ENCODE data around the gene ITGB2.
A peak's percentile ranks its signal among the peaks of the same experiment; 100 is the strongest.

The ITGB2 gene

DNA sequence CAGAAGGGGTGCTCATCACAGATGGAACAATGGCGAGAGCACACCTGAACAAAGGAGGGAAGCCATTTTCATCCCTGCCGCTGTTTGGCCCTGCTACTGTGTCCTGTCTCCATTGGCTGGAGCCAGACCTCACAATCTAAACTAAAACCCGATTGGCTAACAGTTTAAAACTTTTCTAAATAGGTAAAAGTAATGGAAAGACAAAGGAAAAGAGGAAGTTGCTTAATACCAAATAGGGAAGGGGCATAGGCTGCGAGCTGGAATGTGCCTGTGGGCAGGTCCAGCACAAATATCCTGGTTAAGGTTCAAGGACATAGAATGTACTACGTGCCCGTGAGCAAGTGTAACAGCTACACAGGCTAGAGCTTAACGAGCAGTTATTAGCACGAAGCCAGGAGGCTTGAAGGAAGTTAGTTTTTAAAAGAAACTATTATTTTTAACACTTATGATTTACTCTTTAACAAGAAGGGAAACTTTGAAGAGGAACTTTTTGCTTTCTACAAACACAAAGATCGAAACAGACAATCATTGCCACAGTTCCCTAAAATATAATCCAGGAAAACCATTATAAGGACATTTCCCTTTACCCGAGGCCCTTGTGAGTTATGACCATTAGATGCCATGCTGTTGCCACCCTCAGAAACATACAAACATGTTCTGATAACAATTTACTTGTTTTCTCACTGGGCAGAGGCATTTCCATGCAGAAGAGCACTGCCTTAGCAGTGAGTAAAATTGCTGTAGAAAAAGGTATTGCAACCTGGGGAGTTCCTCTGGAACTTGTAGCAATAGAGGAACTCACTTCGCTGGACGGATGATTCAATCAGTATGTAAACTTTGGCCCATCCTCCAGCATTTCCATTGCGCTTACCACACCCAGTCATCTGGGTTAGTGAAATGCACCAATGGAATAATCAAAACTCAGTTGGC is 42.4 kb downstream of the ITGB2 start:
- peak; percentile 78 for DNase-seq
- in situ Hi-C loops (cut with MboI; ENCODE audit: low pct_unique_long_range_greater_than_20kb, low sequenced_read_pairs) = loop anchor here (25.0 kb wide), 1 partner anchor 516 kb away; the partner anchor contains the start of gene TRPM2

DNA sequence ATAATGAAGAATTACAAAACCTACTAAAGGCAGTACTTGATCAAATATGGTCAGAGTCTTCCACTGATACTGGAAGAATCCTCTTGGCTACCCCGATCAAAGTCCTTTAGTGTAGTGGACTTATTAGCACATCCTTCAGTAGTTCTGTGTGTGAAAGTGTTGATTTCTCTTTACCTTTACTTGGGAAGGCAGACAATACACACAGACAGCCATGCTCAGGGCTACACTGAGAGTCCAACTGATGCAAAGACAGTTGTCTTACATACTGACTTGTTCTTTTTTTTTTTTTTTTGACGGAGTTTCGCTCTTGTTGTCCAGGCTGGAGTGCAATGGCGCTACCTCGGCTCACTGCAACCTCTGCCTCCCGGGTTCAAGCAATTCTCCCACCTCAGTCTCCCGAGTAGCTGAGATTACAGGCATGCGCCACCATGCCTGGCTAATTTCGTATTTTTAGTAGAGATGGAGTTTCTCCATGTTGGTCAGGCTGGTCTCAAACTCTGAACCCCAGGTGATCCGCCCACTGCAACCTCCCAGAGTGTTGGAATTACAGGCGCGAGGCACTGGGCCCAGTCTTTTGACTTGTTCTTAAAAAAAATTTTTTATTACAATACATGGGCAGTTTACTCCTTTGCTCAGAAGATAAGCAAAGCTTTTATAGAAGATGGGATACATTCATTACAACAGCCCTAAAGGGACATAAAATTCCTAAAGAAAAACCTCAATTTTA is 43.7 kb downstream of the ITGB2 start:
- in situ Hi-C loops (cut with MboI; ENCODE audit: low pct_unique_long_range_greater_than_20kb, low sequenced_read_pairs) = loop anchor here (25.0 kb wide), 1 partner anchor 515 kb away; the partner anchor contains the start of gene TRPM2

DNA sequence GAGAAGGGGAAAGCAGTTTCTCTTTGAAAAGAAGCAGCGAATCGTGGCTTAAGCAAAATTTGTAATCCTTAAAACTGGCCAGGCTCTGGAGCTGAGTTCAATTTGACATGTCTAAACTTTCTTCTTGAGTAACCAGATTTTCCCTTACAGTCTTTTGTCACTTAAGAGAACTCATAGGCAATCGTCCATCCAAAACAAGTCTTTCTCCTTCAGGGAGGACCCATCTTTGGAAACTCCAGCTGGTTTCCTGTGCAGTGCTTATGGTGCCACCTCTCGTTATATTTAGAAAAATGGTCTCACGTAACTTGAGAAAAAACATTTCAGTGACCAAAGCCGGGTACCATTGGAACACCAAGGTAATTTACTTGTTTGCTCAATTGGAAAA is 45.4 kb downstream of the ITGB2 start:
- in situ Hi-C loops (cut with MboI; ENCODE audit: low pct_unique_long_range_greater_than_20kb, low sequenced_read_pairs) = loop anchor here (25.0 kb wide), 1 partner anchor 513 kb away; the partner anchor contains the start of gene TRPM2
- DNase-seq = peak; percentile 57

More for the DNA sequence above, 43.7 kb downstream of the ITGB2 start:
- DNase-seq = no peak

DNA sequence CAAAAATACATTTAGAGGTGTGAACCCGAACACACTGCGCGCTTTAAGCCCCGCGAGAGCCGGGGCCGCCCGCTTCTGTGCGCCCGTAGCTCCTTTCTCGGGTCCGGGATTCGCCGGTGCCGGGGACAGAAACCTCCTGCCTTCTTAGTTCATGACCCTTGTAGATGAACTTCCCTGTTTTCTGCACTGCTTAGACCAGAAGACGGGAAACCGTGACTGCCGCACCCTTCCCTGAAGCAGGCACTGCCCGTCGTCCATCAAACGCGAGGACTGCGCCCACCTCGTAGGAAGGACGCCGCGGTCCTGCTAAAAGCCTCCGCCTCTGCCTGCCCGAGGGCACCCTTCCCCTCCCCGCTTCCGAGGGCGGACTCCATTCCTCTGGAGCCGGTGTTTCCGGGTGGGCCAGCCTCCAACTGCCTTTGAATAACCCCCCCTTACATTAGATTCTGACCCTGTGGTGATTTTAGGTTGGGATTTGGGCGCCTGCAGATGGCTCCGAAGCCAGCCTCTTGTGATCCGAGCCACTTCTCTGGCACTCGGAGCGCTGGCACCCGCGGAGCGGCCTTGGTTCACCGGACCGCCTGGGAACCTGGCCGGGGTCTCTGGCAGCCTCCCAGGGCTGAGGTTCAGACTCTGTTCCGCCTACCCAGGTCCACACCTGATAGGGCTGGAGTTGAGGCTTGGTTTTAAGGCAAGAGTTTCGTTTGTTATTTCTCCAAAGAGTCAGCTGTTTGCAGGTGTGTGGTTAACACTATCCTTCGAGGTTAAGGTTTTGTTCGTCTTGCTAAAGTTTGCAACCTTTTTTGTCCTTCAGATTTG is 46.0 kb downstream of the ITGB2 start:
- in situ Hi-C loops (cut with MboI; ENCODE audit: low pct_unique_long_range_greater_than_20kb, low sequenced_read_pairs) = loop anchor here (25.0 kb wide), 1 partner anchor 512 kb away; the partner anchor contains the start of gene TRPM2
- DNase-seq = peak; percentile 69

DNA sequence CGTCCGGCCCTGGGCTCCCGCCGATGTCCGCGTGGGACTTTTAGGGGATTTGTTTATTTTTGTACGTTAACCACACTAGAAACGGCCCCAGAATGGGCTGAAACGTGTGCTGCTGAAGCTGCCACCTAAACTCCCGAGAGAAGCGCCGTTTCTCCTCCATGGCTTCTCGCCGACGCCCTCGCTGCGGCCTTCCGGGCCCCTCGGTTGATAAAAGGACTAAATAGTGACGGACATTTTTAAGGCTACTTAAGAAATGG is 46.5 kb downstream of the ITGB2 start:
- no peak for DNase-seq
- in situ Hi-C loops (cut with MboI; ENCODE audit: low pct_unique_long_range_greater_than_20kb, low sequenced_read_pairs) = no loop called here

DNA sequence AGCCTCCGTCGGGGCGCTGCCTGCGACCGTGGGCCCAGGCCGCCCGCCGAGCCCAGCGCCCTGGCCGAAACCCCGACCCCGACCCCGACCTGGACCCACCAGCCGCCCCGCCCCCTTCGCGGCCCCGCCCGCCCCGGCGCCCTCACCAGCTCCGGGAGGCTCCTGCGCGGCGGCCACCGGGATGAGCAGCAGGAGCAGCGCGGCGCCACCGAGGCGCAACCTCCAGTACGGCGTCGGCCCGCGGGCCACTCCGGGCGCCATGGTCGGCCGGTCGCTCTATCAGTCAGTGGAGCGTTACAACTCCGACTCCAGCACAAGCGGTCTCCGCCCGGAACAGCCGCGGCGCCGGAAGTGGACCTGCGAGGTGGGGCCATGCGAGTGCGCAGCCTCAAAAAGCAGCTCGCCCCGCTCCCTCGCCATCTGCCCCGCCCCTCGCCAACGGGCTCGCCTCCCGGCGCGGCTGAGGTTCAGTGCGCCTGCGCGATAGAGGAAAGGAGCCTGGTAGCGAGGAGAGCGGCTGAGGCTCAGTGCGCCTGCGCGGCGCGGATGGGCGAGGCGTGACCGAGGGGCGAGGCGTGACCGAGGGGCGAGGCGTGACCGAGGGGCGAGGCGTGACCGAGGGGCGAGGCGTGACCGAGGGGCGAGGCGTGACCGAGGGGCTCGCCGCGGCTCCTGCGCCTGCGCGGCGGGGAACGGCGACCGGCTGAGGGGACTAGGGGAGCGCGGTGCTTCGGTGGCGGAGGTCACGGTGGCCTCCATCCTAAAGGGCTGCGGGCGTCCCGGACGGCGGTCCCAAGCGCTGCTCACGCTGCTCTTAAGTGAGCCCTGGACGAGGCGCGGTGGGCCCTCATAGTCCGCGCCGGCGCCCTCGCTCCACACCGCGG is 47.1 kb downstream of the ITGB2 start, which contains the start of gene PTTG1IP:
PTTG1IP (minus strand) TSS at position 335 of the 884 bp plus-strand sequence; CDS start at position 261, 74 bp downstream.
- in situ Hi-C loops (cut with MboI; ENCODE audit: low pct_unique_long_range_greater_than_20kb, low sequenced_read_pairs) = no loop called here
- DNase-seq = peak; percentile 97

DNA sequence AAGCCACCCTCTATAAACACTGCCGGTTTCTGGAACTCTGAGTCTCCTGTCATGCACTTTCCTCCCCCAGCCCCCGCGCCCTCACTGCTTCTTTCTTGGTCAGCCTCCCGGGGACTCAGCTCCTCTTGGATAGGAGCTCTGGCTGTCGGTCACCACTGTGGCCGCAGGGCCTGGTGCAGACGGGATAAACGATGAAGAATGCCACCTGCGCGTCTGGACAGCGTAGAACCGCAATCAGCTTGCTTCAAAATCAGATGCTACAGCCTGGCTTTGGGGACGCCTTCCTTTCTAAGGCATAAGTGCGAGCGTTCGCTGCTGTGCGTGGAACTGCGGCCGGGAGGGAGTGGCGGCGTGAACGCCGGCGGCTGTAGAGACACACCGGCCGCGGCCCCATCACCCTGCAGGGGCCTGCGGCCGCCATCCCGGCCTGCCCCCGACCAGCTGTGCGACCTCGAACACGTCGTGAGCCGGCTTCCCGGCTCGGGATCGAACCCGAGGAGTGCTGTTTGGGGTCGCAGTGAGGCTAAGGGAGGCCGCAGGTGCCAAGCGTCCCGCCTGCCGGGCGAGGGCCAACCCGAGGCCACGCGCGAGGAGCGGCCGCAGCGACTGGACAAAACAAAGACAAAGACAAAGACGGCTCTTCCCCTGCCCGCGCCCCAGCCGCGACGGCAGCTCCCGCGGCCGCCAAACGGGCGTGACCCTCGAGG is 47.9 kb downstream of the ITGB2 start:
- peak; percentile 71 for DNase-seq
- in situ Hi-C loops (cut with MboI; ENCODE audit: low pct_unique_long_range_greater_than_20kb, low sequenced_read_pairs) = no loop called here

DNA sequence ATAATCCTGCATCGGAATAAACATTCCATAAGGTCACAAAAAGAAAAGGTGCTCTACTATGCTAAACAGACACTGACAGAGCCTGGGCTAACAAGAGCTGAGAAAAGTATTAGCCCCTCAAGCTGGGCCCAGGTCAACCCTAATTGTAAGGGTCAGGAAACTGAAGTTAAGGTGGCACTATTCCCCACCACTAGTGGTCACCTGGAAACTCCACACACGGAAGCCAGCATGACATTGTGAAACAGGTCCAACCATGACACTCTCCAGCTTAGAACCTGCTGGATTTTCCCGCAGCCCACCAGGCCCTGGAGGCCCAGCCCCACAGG is 48.4 kb downstream of the ITGB2 start:
- in situ Hi-C loops (cut with MboI; ENCODE audit: low pct_unique_long_range_greater_than_20kb, low sequenced_read_pairs) = no loop called here
- no peak for DNase-seq

DNA sequence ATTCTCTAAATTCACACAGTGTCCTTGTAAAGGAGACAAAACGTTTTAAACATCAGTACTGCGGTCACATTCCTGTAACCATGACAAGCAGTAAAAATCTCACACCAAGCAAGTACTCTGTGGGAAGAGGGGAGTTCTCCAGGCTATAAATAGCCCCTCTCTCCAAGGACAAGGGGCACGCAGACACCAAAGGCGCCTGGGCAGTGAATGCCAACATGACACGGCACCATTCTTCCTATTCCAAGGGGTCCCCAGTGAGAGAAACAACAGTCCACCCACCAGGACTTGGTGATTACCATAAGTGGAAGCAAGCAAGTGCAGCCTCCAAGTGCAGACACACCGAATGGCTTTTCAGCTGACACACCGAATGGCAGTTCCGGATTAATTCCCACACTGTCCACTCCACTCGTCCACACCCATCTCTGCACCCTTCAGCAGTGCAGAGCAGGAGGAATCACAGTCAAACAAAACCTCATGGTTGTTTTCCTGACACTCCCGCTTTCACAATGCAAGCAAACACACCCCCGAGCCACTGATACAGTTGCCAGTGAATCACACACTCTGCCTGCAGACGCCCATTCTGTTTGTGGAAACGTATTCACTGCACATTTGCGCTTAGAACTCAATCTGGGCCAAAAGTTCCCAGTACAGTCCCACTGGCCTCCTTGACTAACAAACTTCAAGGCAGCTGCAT is 49.0 kb downstream of the ITGB2 start:
- DNase-seq = peak; percentile 37
- in situ Hi-C loops (cut with MboI; ENCODE audit: low pct_unique_long_range_greater_than_20kb, low sequenced_read_pairs) = no loop called here

DNA sequence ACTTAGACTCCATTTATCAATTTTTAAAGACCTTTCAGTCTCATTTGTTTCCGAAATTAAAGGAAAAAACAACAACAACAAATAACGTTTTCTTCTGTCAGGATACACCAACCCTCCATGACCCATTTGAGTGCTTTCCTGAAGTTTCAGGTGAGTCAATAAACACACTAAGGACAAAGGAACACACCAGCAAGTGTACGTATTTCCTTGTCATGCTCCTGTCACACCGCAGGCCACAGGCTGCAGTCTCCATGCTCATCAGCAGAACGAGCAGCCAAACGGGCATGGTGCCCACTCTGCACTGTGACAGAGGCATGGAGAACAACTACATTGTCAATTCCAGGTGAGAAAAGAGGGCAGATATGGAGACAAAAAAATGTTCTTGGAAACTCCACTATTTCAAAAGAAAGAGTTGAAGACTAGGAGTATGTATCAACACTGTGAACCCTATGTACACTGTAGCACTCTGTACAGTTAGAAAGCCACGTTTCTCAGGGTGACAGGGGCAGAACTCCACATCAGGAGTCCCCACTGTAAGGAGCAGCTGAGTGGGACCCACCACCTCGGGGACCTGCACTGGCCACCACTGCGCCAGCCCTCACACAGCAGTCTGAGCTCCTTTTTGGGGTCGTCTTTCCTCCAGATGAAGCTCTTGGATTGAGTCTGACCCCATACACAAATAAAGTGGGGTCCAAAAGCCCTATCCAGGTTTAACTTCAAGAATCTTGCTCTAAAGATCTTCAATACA is 49.8 kb downstream of the ITGB2 start:
- peak; percentile 14 for DNase-seq
- in situ Hi-C loops (cut with MboI; ENCODE audit: low pct_unique_long_range_greater_than_20kb, low sequenced_read_pairs) = no loop called here

DNA sequence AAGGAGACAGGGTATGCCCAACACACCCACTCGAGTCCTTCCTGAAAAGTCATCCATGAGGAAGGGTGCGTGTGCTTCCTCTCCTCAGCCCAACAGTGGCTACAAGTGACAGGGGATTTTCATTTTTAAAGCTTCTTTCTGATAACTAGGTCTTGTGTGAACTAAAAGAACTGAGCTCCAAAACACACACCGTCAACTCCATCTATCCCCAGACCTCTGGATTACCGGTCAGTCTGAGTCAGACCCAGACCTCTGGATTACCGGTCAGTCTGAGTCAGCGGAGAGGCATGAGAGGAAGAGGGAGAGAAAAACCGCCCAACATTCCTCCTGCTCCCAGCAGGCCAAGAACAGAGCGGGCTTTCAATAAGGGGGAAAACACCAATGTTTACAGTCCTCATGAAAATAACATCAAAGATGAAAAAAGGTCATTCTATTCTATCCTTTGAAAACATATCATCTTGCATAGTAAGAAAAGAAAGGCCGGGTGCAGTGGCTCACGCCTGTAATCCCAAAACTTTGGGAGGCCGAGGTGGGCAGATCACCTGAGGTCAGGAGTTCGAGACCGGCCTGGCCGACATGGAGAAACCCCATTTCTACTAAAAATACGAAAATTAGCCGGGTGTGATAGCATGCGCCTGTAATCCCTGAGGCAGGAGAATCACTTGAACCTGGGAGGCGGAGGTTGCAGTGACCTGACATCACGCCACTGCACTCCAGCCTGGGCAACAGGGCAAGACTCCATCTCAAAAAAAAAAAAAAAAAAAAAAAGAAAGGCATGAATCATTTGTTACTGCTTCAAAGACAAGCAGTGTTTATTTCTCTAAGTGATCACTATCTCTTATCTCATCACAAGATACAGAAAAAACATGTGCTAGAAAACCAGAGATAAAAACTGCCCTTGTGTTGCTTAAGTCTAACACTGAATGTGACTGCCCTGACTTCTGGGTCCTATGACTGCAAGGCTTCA is 50.6 kb downstream of the ITGB2 start:
- peak; percentile 20 for DNase-seq

DNA sequence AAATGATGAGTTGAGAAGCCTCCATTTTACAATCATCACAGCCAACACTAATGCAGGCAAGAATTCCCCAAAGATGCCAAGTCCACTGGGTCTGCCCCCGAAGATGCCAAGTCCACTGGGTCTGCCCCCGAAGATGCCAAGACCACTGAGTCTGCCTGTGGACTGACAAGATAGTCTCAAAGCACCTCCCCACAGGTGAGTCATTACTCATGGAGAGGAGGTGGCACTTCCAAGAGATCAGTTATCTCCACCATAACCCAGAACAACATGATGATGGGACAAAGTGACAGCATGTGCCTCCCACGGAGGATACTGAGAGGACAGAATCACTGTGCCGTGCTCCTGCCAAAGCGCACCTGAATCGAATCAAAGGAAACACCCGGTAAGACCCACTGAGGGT is 52.0 kb downstream of the ITGB2 start:
- in situ Hi-C loops (cut with MboI; ENCODE audit: low pct_unique_long_range_greater_than_20kb, low sequenced_read_pairs) = no loop called here
- no peak for DNase-seq

More for the DNA sequence above, 50.6 kb downstream of the ITGB2 start:
- in situ Hi-C loops (cut with MboI; ENCODE audit: low pct_unique_long_range_greater_than_20kb, low sequenced_read_pairs) = no loop called here

DNA sequence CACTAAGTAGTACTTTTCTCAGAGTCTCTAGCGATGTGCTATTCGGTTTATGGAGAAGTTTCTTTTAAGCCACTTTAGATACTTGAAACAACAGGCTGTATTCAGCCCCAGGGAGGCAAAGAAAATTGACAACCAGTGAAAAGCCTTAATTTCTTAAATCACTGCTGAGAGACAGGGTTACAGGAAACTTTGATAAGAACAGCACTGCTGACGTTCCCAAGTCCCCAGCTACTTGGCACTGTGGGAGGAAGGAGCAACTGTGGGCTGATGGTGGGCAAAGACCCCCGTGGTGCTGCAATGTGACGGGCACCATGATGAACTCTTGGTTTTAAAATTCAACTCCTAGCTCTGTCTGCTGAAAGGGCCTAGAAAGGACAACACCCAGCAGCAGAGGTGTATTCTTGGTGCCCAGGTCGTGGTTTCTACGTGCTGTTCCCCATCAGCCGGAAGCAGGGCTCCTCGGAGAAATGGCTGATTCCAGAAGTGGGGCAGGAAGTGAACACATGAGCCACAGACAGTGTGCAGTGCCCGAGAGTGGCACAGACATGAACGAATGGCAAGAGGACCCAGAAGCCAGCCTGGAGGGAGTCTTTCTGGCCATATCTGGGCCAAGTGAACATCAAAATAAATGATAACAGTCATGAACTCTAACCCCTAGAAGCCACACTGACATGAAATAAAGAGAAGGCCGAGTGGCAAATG is 52.5 kb downstream of the ITGB2 start:
- in situ Hi-C loops (cut with MboI; ENCODE audit: low pct_unique_long_range_greater_than_20kb, low sequenced_read_pairs) = no loop called here
- no peak for DNase-seq

DNA sequence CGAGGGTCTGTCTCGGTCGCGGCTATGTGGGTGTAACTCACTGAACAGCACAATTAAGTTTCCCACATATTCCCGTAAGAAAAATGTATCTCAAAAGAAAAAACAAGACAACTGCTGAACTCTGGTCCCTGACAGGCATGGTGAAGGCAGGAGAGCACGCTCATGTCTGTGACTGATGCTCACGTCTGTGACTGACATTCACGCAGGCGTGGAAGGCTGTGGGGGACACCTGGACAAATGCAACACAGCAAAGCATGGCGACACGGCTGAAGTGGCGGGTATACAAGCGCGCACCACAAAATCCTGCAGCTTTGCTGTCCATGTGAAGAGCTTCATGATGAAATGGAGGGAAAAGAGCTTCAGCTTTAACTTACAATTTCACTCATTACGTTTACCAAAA is 53.2 kb downstream of the ITGB2 start:
- DNase-seq = no peak

DNA sequence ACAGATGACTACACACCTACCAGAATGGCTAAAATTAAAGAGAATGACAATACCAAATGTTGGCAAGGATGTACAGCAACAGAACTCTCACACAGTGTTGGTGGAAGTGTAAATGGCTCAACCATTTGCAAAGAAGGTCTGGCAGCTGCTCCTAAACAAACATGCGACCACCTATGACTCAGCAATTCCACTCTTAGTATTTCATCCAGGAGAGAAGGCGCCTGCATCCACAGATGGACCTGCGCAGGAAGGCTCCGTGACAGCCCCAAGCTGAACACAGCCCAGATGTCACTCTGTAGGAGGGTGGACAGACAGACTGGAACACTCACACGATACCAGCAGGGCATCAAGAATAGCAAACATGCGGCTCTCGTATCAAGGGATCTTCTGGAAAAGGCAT is 53.9 kb downstream of the ITGB2 start:
- in situ Hi-C loops (cut with MboI; ENCODE audit: low pct_unique_long_range_greater_than_20kb, low sequenced_read_pairs) = no loop called here
- DNase-seq = peak; percentile 9

More for the DNA sequence above, 53.2 kb downstream of the ITGB2 start:
- in situ Hi-C loops (cut with MboI; ENCODE audit: low pct_unique_long_range_greater_than_20kb, low sequenced_read_pairs) = no loop called here

Data from KBM-7 (cell line).